B cell (primary cell): ENCODE data around the gene ESRRA. TPM values are rescaled to one million over a fixed set of nuclear protein-coding genes. Genes with fewer than 3 reads are reported as not detected.

ENCODE experiments used
- ATAC-seq: fragments of 200-7000 bp; cut with Tn5 transposase; one replicate; pipeline ENCODE4 v1.10.0; 2021; ENCODE audit warnings: low read depth, mild to moderate bottlenecking, moderate number of reproducible peaks, moderate library complexity
- CTCF ChIA-PET: fragments of 350-600 bp; sonication (Branson Sonifier 250); formaldehyde crosslinking; loops from one replicate; lab custom pipeline; 2021; ENCODE audit warnings: antibody characterized with exemption, inconsistent platforms; lab: Charles Lee
- POLR2A ChIA-PET: fragments of 350-600 bp; sonication (Branson Sonifier 250); formaldehyde crosslinking; loops from one replicate; lab custom pipeline; 2021; ENCODE audit warnings: antibody characterized with exemption; lab: Charles Lee
- DNase-seq: peaks from one replicate; pipeline ENCODE4 v3.0.0; 2013
- H2AFZ ChIP-seq: 2 replicates; pipeline ENCODE4 v1.6.1; 2012; ENCODE audit warnings: mild to moderate bottlenecking, low read depth, low read length; ENCODE audit not compliant: insufficient read depth, poor library complexity, severe bottlenecking
- H3K27ac ChIP-seq, 2 donors: 1 replicate in 1 of 2; 2 replicates in 1 of 2; pipeline ENCODE4 v1.5.1; 2012 to 2013; ENCODE audit warnings: low read length in 2 of 2, mild to moderate bottlenecking in 2 of 2, moderate library complexity in 1 of 2
- H3K27me3 ChIP-seq, 4 experiments: fragments of 200-600 bp in 1 of 4; sonication (generic) in 1 of 4; replicated peaks in 1 of 4; 1 replicate in 2 of 4; 2 replicates in 2 of 4; pipeline versions ENCODE4 v1.6.1 to v1.7.0; 2013 to 2016; ENCODE audit warnings: low read length in 3 of 4, mild to moderate bottlenecking in 2 of 4, mixed read lengths in 1 of 4, moderate library complexity in 1 of 4; ENCODE audit not compliant: insufficient read depth in 4 of 4, control insufficient read depth in 3 of 4; ENCODE audit errors: control extremely low read depth in 1 of 4
- H3K36me3 ChIP-seq, 2 experiments: replicated peaks in 1 of 2; 1 replicate in 1 of 2; 2 replicates in 1 of 2; pipeline versions ENCODE4 v1.6.1 to v1.7.1; 2013; ENCODE audit warnings: low read length in 1 of 2; ENCODE audit not compliant: insufficient read depth in 2 of 2, control insufficient read depth in 1 of 2; ENCODE audit errors: control extremely low read depth in 1 of 2, extremely low read depth in 1 of 2
- H3K4me1 ChIP-seq, 2 donors: fragments of 200-600 bp in 1 of 2; sonication (generic) in 1 of 2; 1 replicate in 1 of 2; 2 replicates in 1 of 2; pipeline versions ENCODE4 v1.5.1 to v1.6.1; 2013 to 2017; ENCODE audit warnings: low read length in 2 of 2; ENCODE audit not compliant: control insufficient read depth in 2 of 2, insufficient read depth in 2 of 2
- H3K4me2 ChIP-seq: replicated peaks from 2 replicates; pipeline ENCODE3; 2012; ENCODE audit warnings: mild to moderate bottlenecking, low read depth, low read length; ENCODE audit not compliant: poor library complexity, severe bottlenecking
- H3K4me3 ChIP-seq, 5 experiments: fragments of 200-600 bp in 1 of 5; sonication (generic) in 1 of 5; 1 replicate in 3 of 5; 2 replicates in 2 of 5; pipeline versions ENCODE4 v1.5.1 to v1.7.0; 2011 to 2016; ENCODE audit warnings: low read length in 4 of 5, mild to moderate bottlenecking in 4 of 5, low read depth in 2 of 5, control low read depth in 1 of 5, moderate library complexity in 1 of 5; ENCODE audit not compliant: insufficient read depth in 1 of 5; ENCODE audit errors: control extremely low read depth in 1 of 5, extremely low read depth in 1 of 5
- H3K79me2 ChIP-seq: fragments of 200-600 bp; sonication (generic); one replicate; pipeline ENCODE4 v1.6.0; 2016; ENCODE audit warnings: low read length; ENCODE audit not compliant: control insufficient read depth, insufficient read depth
- H3K9ac ChIP-seq: fragments of 200-600 bp; sonication (generic); 2 replicates; pipeline ENCODE4 v1.6.1; 2017; ENCODE audit warnings: mild to moderate bottlenecking, low read length, moderate library complexity
- H3K9me3 ChIP-seq, 3 donors: one replicate each; pipeline versions ENCODE4 v1.6.1 to v1.7.1; 2013; ENCODE audit warnings: low read length in 2 of 3; ENCODE audit not compliant: control insufficient read depth in 2 of 3, insufficient read depth in 1 of 3; ENCODE audit errors: control extremely low read depth in 1 of 3
- H4K20me1 ChIP-seq: 2 replicates; pipeline ENCODE4 v1.6.0; 2012; ENCODE audit warnings: mild to moderate bottlenecking, low read length; ENCODE audit not compliant: insufficient read depth, control insufficient read depth, poor library complexity, severe bottlenecking
- H3K27ac Mint-ChIP-seq: one replicate; pipeline ENCODE4 v1.8.0; 2021; ENCODE audit warnings: mixed read lengths
- H3K27me3 Mint-ChIP-seq: one replicate; pipeline ENCODE4 v1.8.0; 2021; ENCODE audit warnings: mixed read lengths
- H3K4me1 Mint-ChIP-seq: one replicate; pipeline ENCODE4 v1.8.0; 2021; ENCODE audit warnings: mixed read lengths
- H3K4me3 Mint-ChIP-seq: one replicate; pipeline ENCODE4 v1.8.0; 2021; ENCODE audit warnings: mixed read lengths
- H3K9me3 Mint-ChIP-seq: one replicate; pipeline ENCODE4 v1.8.0; 2022; ENCODE audit warnings: mixed read lengths; ENCODE audit not compliant: insufficient read depth
- EZH2 ChIP-seq: IDR thresholded peaks from 2 replicates; pipeline ENCODE4 v1.6.1; 2012; ENCODE audit warnings: borderline replicate concordance, low read depth, mild to moderate bottlenecking, moderate library complexity, low read length; ENCODE audit not compliant: insufficient read depth, poor library complexity, severe bottlenecking
- WGBS: methylation state at CpG from one replicate; pipeline ENCODE4 v1.1.5; 2013; ENCODE audit warnings: missing lambda C conversion rate; ENCODE audit not compliant: insufficient coverage; 5-methylcytosine and 5-hydroxymethylcytosine counted together
- intact Hi-C: fragments of 100-400 bp; cut with micrococcal nuclease; formaldehyde crosslinking; loops from one replicate; pipeline ENCODE4 v1.10.0; 2022
- polyA plus RNA-seq: library from polyadenylated mRNA; depleted of rRNA; stranded (reverse); fragments of >200 nt; gene quantifications from 2 replicates; pipeline ENCODE4 v1.2.3, GENCODE V29; 2012
- total RNA-seq, 2 donors: library from RNA; stranded (reverse); fragments of 120-200 nt in 1 of 2; gene quantifications; 1 replicate in 1 of 2; 2 replicates in 1 of 2; pipeline versions ENCODE4 v1.2.3 to v1.2.4, GENCODE V29; 2013 to 2022
- TF ChIP-seq, protein P1 (sequence below): fragments of 200-600 bp; IDR thresholded peaks from one replicate; pipeline ENCODE4 v1.8.0; 2022; ENCODE audit warnings: antibody characterized with exemption, mild to moderate bottlenecking

The ESRRA gene
- total and polyA plus RNA-seq, 2 donors (not counting 1 experiment from before 2014, with no cell fraction given): 16.3 to 39.6 TPM

DNA sequence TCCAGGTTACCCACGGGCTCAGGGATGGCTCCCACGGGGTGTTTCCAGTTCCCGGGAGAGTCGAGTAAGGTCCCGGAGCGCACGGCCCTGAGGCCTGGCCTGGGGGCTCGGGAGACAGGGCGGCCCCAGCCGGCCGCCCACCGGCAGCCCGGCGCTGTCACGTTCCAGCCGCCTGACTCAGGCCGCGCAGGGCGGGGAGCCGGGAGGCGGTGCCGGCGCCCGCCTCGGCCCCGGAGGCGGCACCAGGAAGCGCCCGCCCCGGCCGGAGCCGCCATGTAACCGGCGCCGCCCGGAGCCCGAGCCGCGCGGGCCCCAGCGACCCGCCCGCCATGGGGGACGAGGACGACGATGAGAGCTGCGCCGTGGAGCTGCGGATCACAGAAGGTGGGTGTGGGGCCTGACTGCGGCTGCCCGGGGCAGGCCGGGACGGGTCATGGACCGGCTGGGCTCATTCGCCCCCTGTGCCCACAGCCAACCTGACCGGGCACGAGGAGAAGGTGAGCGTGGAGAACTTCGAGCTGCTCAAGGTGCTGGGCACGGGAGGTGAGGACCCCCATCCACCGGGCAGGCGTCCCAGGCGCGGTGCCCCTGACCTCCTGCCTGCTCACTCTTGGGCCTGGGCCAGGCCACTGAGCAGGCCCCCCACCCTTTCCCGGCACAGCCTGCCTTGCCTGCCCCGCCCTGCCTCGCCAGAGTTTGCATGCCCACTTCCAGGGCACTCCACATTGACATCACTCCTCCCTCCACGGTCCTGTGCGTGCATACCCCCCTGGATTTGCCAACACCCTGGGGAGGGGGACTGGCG, 53.8 kb downstream of the ESRRA start, which contains the start of gene RPS6KA4:
Gene RPS6KA4, plus strand, starts transcription at position 256 of the 805 bp plus-strand sequence. Its CDS starts 74 bp downstream, at position 330.
- peak; percentile 68 for DNase-seq
- H3K36me3 ChIP-seq: peaks cover 0 to 18% of the 10 kb centered on the region in 2 experiments
- H3K27ac Mint-ChIP-seq: peak within 1 kb of the TSS; percentile 81
- peak within 1 kb of the TSS; percentile 93 for H3K4me2 ChIP-seq
- TF ChIP-seq, protein P1, sequence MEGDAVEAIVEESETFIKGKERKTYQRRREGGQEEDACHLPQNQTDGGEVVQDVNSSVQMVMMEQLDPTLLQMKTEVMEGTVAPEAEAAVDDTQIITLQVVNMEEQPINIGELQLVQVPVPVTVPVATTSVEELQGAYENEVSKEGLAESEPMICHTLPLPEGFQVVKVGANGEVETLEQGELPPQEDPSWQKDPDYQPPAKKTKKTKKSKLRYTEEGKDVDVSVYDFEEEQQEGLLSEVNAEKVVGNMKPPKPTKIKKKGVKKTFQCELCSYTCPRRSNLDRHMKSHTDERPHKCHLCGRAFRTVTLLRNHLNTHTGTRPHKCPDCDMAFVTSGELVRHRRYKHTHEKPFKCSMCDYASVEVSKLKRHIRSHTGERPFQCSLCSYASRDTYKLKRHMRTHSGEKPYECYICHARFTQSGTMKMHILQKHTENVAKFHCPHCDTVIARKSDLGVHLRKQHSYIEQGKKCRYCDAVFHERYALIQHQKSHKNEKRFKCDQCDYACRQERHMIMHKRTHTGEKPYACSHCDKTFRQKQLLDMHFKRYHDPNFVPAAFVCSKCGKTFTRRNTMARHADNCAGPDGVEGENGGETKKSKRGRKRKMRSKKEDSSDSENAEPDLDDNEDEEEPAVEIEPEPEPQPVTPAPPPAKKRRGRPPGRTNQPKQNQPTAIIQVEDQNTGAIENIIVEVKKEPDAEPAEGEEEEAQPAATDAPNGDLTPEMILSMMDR: no peak
- TF ChIP-seq EZH2: no peak
- peaks cover 40% of the 10 kb centered on the region for H4K20me1 ChIP-seq
- H3K4me3 Mint-ChIP-seq: peak within 1 kb of the TSS; percentile 94
- peak within 1 kb of the TSS; percentile 86 for H2AFZ ChIP-seq
- intact Hi-C loops: loop anchor here (1.0 to 5.0 kb wide), 2 partner anchors 41 to 88 kb away; partner anchors contain the start of gene PRDX5
- H3K27ac ChIP-seq: peak within 1 kb of the TSS; percentile 12 to 46
- POLR2A ChIA-PET: interaction anchor here (1.2 kb wide), 1 partner anchor 41 kb away, joined by 4 read pairs; the partner anchor contains the start of genes PRDX5 and TRMT112
- peak within 1 kb of the TSS; percentile 26 to 86 (median 75) for H3K4me3 ChIP-seq
- H3K4me1 Mint-ChIP-seq: peaks cover 43% of the 10 kb centered on the region
- peaks cover 11% of the 10 kb centered on the region for H3K79me2 ChIP-seq
- no peaks in the 10 kb centered on the region for H3K9me3 ChIP-seq
- WGBS: under 1% methylated on average over 70 of the region's 70 CpGs
- peak; percentile 72 for ATAC-seq
- CTCF ChIA-PET: interaction anchor here (1.0 to 10.2 kb wide), 9 partner anchors 17 to 154 kb away, joined by 3 to 188 read pairs (median 6); partner anchors contain the start of genes PRDX5 and TRMT112
- peaks cover 27 to 51% of the 10 kb centered on the region in 2 donors for H3K4me1 ChIP-seq
- no peaks in the 10 kb centered on the region for H3K27me3 Mint-ChIP-seq
- peak within 1 kb of the TSS; percentile 73 for H3K9ac ChIP-seq
- H3K9me3 Mint-ChIP-seq: no peaks in the 10 kb centered on the region
- no peaks in the 10 kb centered on the region for H3K27me3 ChIP-seq
